Heart right ventricle (tissue), 16 donors: ENCODE data around the gene NCKAP5. TPM values are rescaled to one million over a fixed set of nuclear protein-coding genes. Genes with fewer than 3 reads are reported as not detected.

Source experiments
- ATAC-seq, 8 donors: fragments of 200-7000 bp; cut with Tn5 transposase; one replicate each; pipeline ENCODE4 v1.9.1; 2020; ENCODE audit warnings: mild to moderate bottlenecking in 8 of 8, moderate library complexity in 8 of 8, moderate number of reproducible peaks in 1 of 8
- DNase-seq, 2 donors: peaks; one replicate each; pipeline ENCODE4 v3.0.0-alpha.2; 2020
- H3K27ac ChIP-seq, 10 donors: fragments of 200-600 bp; sonication (generic) in 2 of 10; one replicate each; pipeline versions ENCODE4 v1.5.0 to v1.8.0; 2020 to 2022; ENCODE audit warnings: mild to moderate bottlenecking in 3 of 10
- H3K27me3 ChIP-seq, 7 donors: fragments of 200-600 bp; one replicate each; pipeline ENCODE4 v1.8.0; 2021 to 2022; ENCODE audit warnings: mild to moderate bottlenecking in 2 of 7
- H3K36me3 ChIP-seq, 9 donors: fragments of 200-600 bp; sonication (generic) in 1 of 9; one replicate each; pipeline versions ENCODE4 v1.5.0 to v1.8.0; 2020 to 2022; ENCODE audit warnings: mild to moderate bottlenecking in 2 of 9
- H3K4me1 ChIP-seq, 9 donors: fragments of 200-600 bp; sonication (generic) in 1 of 9; one replicate each; pipeline versions ENCODE4 v1.5.0 to v1.8.0; 2020 to 2022; ENCODE audit warnings: mild to moderate bottlenecking in 4 of 9
- H3K4me3 ChIP-seq, 10 donors: fragments of 200-600 bp; sonication (generic) in 2 of 10; one replicate each; pipeline versions ENCODE4 v1.5.0 to v1.8.0; 2020 to 2022; ENCODE audit warnings: mild to moderate bottlenecking in 7 of 10, moderate library complexity in 2 of 10
- H3K9me3 ChIP-seq, 11 donors: fragments of 200-600 bp in 10 of 11; sonication (generic) in 2 of 11; one replicate each; pipeline versions ENCODE4 v1.5.0 to v1.8.0; 2013 to 2022; ENCODE audit warnings: mild to moderate bottlenecking in 2 of 11, control low read depth in 1 of 11, moderate library complexity in 1 of 11
- CTCF ChIP-seq, 9 donors: fragments of 200-600 bp; sonication (generic) in 2 of 9; IDR thresholded peaks; one replicate each; pipeline versions ENCODE4 v1.5.0 to v1.8.0; 2021 to 2022; ENCODE audit warnings: antibody characterized with exemption in 9 of 9, mild to moderate bottlenecking in 5 of 9, moderate library complexity in 1 of 9
- WGBS, 2 donors: extraction: QIAGEN DNeasy Blood & Tissue Kit; methylation state at CpG; one replicate each; pipeline ENCODE4 v1.1.7; 2013; ENCODE audit warnings: inconsistent platforms in 1 of 2; 5-methylcytosine and 5-hydroxymethylcytosine counted together
- intact Hi-C, 10 donors: fragments of 100-400 bp; cut with DNase I; formaldehyde crosslinking; loops; one replicate each; pipeline versions ENCODE4 v1.11.1 to v1.14.2; 2022
- polyA plus RNA-seq, 2 donors: library from polyadenylated mRNA; stranded (reverse); fragments of 200-250 nt; gene quantifications; one replicate each; pipeline ENCODE4 v1.2.3, GENCODE V29; 2013
- total RNA-seq, 10 donors: library from RNA; stranded (reverse); fragmentation: NEBNext Ultra II Directional in 3 of 10; extraction: Animal tissue kit (Norgen Biotek cat#: 25700) in 3 of 10; gene quantifications; one replicate each; pipeline versions ENCODE4 v1.2.1 to v1.2.4, GENCODE V29; 2021 to 2023
- donor health status: Arrhythmogenic right ventricular cardiomyopathy.
- donor health status: ischemic (EF 13 %, LVEDD 7.1; RV severe dilation, severe dysfunction).
- donor health status: healthy with polysubstance abuse.
- donor health status: DM: no; HTN: yes; CAD: no.
- donor health status: DM: no; HTN: no; CAD: no.
- donor health status: ischemic (EF 25% LVEDD 6.9; RV normal size, moderate dysfunction).
- donor health status: ischemic (EF 25% LVEDD 5.7; RV mildly dilated, moderate dysfunction).
- donor health status: healthy.
- donor health status: DM: yes; HTN: yes; CAD: no.
- donor health status: Ischemic cardiomyopathy.
- donor health status: ischemic (EF 35%, LVEDD 5.7; RV mildly dilated, moderate dysfunction).
- donor health status: nonischemic (EF 11% LVEDD 7.7; RV severe dilation, severe dysfunction).
- donor health status: DM: yes; HTN: yes; CAD: no.
- donor health status: PGD.
- donor health status: ischemic (EF 29% LVEDD 5.4; RV normal size, mild dysfunction).
- donor health status: nonischemic (EF 23%, LVEDD 6.1; RV moderate dilation, normal function).

Gene NCKAP5
- total and polyA plus RNA-seq, 12 donors = 0.57 to 11.7 (median 6.2) TPM

DNA sequence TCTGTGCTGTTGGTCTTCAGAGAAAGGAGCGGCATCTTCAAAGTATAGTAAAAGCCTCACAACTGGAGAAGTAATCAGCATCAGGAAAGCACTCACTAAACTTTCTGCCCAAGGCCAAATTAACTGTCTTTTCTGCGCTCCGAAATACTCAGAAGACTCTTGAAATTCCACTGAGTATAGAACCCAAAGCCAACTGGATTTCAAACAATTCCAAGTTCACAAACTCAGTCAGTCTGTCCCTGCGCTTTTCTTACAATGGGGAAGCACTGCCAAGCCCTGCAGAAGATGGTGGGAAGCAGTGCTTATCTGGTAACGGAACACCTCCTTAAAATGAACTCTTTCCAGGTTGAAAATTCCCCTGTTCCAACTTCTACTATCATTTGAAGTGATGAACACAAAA is 193.5 kb downstream of the NCKAP5 start:
- 77 to 79% methylated on average over 5 of the region's 5 CpGs for WGBS, 2 donors
- no peaks in the 10 kb centered on the region for H3K36me3 ChIP-seq
- ATAC-seq (no peak), DNase-seq (no peak)
- no peaks in the 10 kb centered on the region for H3K27me3 ChIP-seq
- H3K4me3 ChIP-seq = no peak overlapping the region
- H3K27ac ChIP-seq = no peak overlapping the region
- no peaks in the 10 kb centered on the region for H3K9me3 ChIP-seq
- no peaks in the 10 kb centered on the region for H3K4me1 ChIP-seq
- intact Hi-C loops = no loop called here
- TF ChIP-seq CTCF (IDR thresholded peaks at IDR 0.05) = no peak

GRCh38 chr2:133371286-133371685 is 197.0 kb downstream of the NCKAP5 start:
- H3K9me3 ChIP-seq = no peaks in the 10 kb centered on the region
- intact Hi-C loops = no loop called here
- no peak for ATAC-seq
- TF ChIP-seq CTCF (IDR thresholded peaks at IDR 0.05) = no peak
- no peak overlapping the region for H3K4me3 ChIP-seq
- no peaks in the 10 kb centered on the region for H3K36me3 ChIP-seq
- no peaks in the 10 kb centered on the region for H3K27me3 ChIP-seq
- DNase-seq = no peak
- H3K27ac ChIP-seq = no peak overlapping the region
- H3K4me1 ChIP-seq = no peaks in the 10 kb centered on the region
- 91 to 98% methylated on average over 3 of the region's 3 CpGs for WGBS, 2 donors

DNA sequence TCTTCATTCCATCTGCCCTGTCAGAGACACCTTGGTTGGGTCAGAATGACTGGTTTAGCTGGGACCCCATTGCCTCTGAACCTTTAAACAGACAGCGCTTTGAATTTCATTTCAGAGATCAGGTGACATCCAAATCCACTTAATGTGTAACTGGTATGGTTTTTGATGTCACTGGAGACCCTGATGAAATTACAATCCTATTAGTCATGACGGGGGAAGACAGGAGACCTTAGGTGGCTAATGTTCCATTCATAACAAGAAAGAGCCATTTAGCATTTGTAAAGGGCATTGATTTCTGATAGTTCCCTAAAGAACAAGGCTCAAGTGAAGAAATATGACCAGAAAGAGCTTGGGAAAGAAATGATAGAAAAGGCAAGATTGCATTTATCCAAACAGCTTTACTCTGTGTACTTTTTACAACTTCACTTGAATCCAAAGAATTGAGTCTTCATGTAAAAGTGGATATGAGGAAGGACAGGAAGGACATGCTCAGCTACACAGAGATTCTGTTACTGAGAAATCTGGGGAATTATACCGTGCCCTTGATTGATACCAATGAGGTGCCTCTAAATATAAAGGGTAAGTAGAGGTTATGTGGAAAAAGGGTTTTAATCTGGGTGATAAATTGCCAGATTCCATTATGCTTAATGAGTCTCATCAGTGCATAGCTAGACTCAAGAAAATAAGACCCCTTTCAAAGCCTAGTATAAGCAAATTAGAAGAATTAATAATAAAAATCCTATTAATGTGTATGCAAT is 198.2 kb downstream of the NCKAP5 start:
- ATAC-seq (no peak), DNase-seq (no peak)
- Histone ChIP-seq H3K9me3 (no peaks in the 10 kb centered on the region), H3K4me3 (no peak overlapping the region), H3K4me1 (no peaks in the 10 kb centered on the region), H3K27ac (no peak overlapping the region), H3K36me3 (no peaks in the 10 kb centered on the region), H3K27me3 (no peaks in the 10 kb centered on the region)
- WGBS, 2 donors = 88 to 90% methylated on average over 3 of the region's 3 CpGs
- intact Hi-C loops = no loop called here
- no peak for TF ChIP-seq CTCF (IDR thresholded peaks at IDR 0.05)

DNA sequence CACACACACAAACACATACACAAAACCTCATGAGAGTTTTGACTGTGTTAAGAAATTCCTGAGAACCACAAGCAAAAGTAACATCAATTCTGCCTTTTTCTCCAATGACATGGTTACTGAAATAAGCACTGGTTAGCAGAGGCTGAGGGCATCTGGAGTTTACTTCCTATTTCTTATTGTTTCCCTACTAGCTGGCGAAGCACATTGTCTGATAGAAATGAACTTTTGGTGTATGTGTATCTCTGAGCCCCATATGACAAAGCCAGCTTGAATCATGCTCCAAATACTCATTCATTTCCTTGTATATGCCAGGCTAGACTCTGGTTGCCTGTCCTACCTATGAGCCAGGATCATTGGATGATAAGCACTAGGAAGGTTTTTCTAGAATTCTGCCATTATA is 203.1 kb downstream of the NCKAP5 start:
- no peak for DNase-seq
- ATAC-seq = no peak
- intact Hi-C loops = no loop called here
- Histone ChIP-seq H3K27ac (no peak overlapping the region), H3K36me3 (no peaks in the 10 kb centered on the region), H3K9me3 (no peaks in the 10 kb centered on the region), H3K4me3 (no peak overlapping the region), H3K4me1 (peaks cover 0 to 14% (median 0%) of the 10 kb centered on the region in 9 donors), H3K27me3 (no peaks in the 10 kb centered on the region)
- TF ChIP-seq CTCF (IDR thresholded peaks at IDR 0.05) = no peak
- 69 to 75% methylated on average over 1 of the region's 1 CpG for WGBS, 2 donors
